Measurements from ENCODE around the gene TRIM56. TPM values are rescaled to one million over a fixed set of nuclear protein-coding genes. Genes with fewer than 3 reads are reported as not detected.

Gene TRIM56
- total and polyA plus RNA-seq, 2 of the 4 experiments (the other 2 are of a cell fraction): 3.9 to 5.9 TPM

DNA sequence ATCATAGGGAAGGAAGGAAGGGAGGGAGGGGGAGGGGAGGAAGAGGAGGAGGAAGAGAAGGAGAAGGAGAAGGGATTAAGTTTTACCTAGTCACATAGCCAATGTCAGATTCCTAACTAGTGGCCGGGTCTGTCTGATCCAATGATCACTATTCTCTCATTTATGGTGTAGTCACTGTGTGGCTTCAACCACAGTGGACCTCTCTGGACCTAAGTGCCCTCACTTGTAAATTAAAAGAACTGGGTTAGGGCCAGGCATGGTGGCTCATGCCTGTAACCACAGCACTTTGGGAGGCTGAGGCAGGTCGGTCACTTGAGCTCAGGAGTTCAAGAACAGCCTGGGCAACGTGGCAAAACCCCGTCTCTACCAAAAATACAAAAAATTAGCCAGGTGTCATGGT is 35.0 kb downstream of the TRIM56 start:
- Histone ChIP-seq H2AFZ (replicated peaks; ENCODE audit: low read length, poor library complexity) (peak overlapping the region; percentile 8), H3K79me1 (ENCODE audit: low read depth in 1 of 2, low read length in 2 of 2) (peaks cover 4 to 35% of the 10 kb centered on the region in 2 experiments; a peak in 2 of 4 replicates), H3K27ac (ENCODE audit: insufficient read depth, low read length) (no peak overlapping the region; the same call in 1 of the 2 replicates), H2BK5ac (ENCODE audit: low read depth, low read length, poor library complexity, severe bottlenecking) (peak overlapping the region; percentile 92), H3K56ac (ENCODE audit: extremely low read depth, insufficient read depth, low read length) (no peak overlapping the region), H3K9me3 (ENCODE audit: control insufficient read depth, insufficient read depth, low read length) (no peaks in the 10 kb centered on the region), H2BK20ac (ENCODE audit: low read depth, low read length) (peak overlapping the region; percentile 97), H3K9me1 (ENCODE audit: insufficient read depth, low read length) (peaks cover 26% of the 10 kb centered on the region), H4K5ac (ENCODE audit: low read depth, low read length) (peak overlapping the region; percentile 23; the same call in 1 of the 2 replicates), H3K4ac (ENCODE audit: low read depth, low read length) (peak overlapping the region; percentile 94), H2BK15ac (ENCODE audit: low read depth, low read length) (peak overlapping the region; percentile 91; the same call in 2 of the 3 replicates), H2BK120ac (ENCODE audit: low read depth, low read length) (peak overlapping the region; percentile 91), H3K9ac (ENCODE audit: low read depth, low read length) (no peak overlapping the region), H3K18ac (ENCODE audit: low read depth, low read length) (peak overlapping the region; percentile 5; the same call in 1 of the 2 replicates), H3K4me3 (ENCODE audit: insufficient read depth, low read depth, low read length) (no peak overlapping the region), H3K14ac (replicated peaks; ENCODE audit: low read depth, low read length) (peak overlapping the region; percentile 73), H4K20me1 (ENCODE audit: insufficient read depth, low read length) (no peaks in the 10 kb centered on the region), H3K27me3 (ENCODE audit: control insufficient read depth, insufficient read depth, low read length) (no peaks in the 10 kb centered on the region), H3K36me3 (ENCODE audit: control insufficient read depth, insufficient read depth, low read length) (no peaks in the 10 kb centered on the region), H4K91ac (ENCODE audit: insufficient read depth, low read depth, low read length) (peak overlapping the region; percentile 87), H3K23ac (ENCODE audit: low read depth, low read length) (peak overlapping the region; percentile 83; the same call in 1 of the 2 replicates), H3K4me2 (ENCODE audit: low read depth, low read length) (no peak overlapping the region), H2AK5ac (ENCODE audit: low read depth, low read length) (peak overlapping the region; percentile 94), H4K8ac (ENCODE audit: low read depth in 2 of 2, low read length in 2 of 2) (peak overlapping the region in 1 of 2 experiments; percentile 82), H2AK9ac (replicated peaks; ENCODE audit: low read depth, low read length, poor library complexity) (no peak overlapping the region), H3K4me1 (ENCODE audit: control insufficient read depth, insufficient read depth, low read length) (peaks cover 21% of the 10 kb centered on the region)
- ChIA-PET POLR2A (ENCODE audit: unreplicated experiment) (no interaction called here), CTCF (no interaction called here)
- WGBS, 2 experiments (ENCODE audit: extremely low coverage in 2 of 2, insufficient read length in 1 of 2): no CpG with 5 or more reads among the region's 4 CpGs
- DNase-seq (no peak), ATAC-seq (ENCODE audit: low read depth) (no peak)
- no TSS peak for BruUV-seq (replicated peaks)
- no peak for TF ChIP-seq NFE2L2 (IDR thresholded peaks at IDR 0.05; ENCODE audit: low read depth, low read length)
- no peak for TF ChIP-seq BHLHE40 (IDR thresholded peaks at IDR 0.05; ENCODE audit: low read depth, low read length)
- no peak for TF ChIP-seq RFX5 (IDR thresholded peaks at IDR 0.05; ENCODE audit: low read depth, low read length)
- no peak for TF ChIP-seq MXI1 (IDR thresholded peaks at IDR 0.05; ENCODE audit: borderline replicate concordance, low read depth, low read length)
- TF ChIP-seq, protein P1, sequence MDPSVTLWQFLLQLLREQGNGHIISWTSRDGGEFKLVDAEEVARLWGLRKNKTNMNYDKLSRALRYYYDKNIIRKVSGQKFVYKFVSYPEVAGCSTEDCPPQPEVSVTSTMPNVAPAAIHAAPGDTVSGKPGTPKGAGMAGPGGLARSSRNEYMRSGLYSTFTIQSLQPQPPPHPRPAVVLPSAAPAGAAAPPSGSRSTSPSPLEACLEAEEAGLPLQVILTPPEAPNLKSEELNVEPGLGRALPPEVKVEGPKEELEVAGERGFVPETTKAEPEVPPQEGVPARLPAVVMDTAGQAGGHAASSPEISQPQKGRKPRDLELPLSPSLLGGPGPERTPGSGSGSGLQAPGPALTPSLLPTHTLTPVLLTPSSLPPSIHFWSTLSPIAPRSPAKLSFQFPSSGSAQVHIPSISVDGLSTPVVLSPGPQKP (IDR thresholded peaks at IDR 0.05; ENCODE audit: borderline replicate concordance, low read depth, low read length): no peak
- TF ChIP-seq RAD21 (IDR thresholded peaks at IDR 0.05; ENCODE audit: low read length): no peak
- TF ChIP-seq, protein P2, sequence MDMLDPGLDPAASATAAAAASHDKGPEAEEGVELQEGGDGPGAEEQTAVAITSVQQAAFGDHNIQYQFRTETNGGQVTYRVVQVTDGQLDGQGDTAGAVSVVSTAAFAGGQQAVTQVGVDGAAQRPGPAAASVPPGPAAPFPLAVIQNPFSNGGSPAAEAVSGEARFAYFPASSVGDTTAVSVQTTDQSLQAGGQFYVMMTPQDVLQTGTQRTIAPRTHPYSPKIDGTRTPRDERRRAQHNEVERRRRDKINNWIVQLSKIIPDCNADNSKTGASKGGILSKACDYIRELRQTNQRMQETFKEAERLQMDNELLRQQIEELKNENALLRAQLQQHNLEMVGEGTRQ (IDR thresholded peaks at IDR 0.05; ENCODE audit: low read depth, low read length): no peak
- TF ChIP-seq CHD1 (IDR thresholded peaks at IDR 0.05; ENCODE audit: low read depth, low read length): no peak
- no peak for TF ChIP-seq POLR2A (IDR thresholded peaks at IDR 0.05; ENCODE audit: low read depth, low read length)
- no peak for TF ChIP-seq MAZ (IDR thresholded peaks at IDR 0.05; ENCODE audit: borderline replicate concordance, low read depth, low read length)
- TF ChIP-seq MAFK (IDR thresholded peaks at IDR 0.05; ENCODE audit: low read depth, low read length): no peak
- TF ChIP-seq, protein P3, sequence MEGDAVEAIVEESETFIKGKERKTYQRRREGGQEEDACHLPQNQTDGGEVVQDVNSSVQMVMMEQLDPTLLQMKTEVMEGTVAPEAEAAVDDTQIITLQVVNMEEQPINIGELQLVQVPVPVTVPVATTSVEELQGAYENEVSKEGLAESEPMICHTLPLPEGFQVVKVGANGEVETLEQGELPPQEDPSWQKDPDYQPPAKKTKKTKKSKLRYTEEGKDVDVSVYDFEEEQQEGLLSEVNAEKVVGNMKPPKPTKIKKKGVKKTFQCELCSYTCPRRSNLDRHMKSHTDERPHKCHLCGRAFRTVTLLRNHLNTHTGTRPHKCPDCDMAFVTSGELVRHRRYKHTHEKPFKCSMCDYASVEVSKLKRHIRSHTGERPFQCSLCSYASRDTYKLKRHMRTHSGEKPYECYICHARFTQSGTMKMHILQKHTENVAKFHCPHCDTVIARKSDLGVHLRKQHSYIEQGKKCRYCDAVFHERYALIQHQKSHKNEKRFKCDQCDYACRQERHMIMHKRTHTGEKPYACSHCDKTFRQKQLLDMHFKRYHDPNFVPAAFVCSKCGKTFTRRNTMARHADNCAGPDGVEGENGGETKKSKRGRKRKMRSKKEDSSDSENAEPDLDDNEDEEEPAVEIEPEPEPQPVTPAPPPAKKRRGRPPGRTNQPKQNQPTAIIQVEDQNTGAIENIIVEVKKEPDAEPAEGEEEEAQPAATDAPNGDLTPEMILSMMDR (conservative IDR thresholded peaks at IDR 0.05; ENCODE audit: low read depth, low read length): no peak
- no peak for TF ChIP-seq CEBPB (IDR thresholded peaks at IDR 0.05; ENCODE audit: low read depth, low read length)
- no peak for TF ChIP-seq FOS (IDR thresholded peaks at IDR 0.05; ENCODE audit: low read depth, low read length)
- dilution Hi-C loops (cut with HindIII; ENCODE audit: low sequenced_read_pairs, unreplicated experiment) (no loop called here), in situ Hi-C loops (cut with MboI; ENCODE audit: low sequenced_read_pairs) (loop anchor here (25.0 kb wide), 1 partner anchor 683 kb away; the partner anchor contains the start of genes MEPCE, PPP1R35 and ZCWPW1), intact Hi-C loops (cut with micrococcal nuclease) (no loop called here)

All from IMR-90 (cell line).